Neural crest cell (in vitro differentiated cells): ENCODE data around the gene FBXW7. TPM values are rescaled to one million over a fixed set of nuclear protein-coding genes. Genes with fewer than 3 reads are reported as not detected.

ENCODE experiments used
- DNase-seq: peaks from one replicate; pipeline ENCODE4 v3.0.0; 2021; ENCODE audit warnings: low read depth, mixed read lengths, low spot score
- H3K27ac Mint-ChIP-seq: one replicate; pipeline ENCODE4 v1.8.0; 2021; ENCODE audit warnings: mild to moderate bottlenecking, mixed read lengths; ENCODE audit not compliant: unreplicated experiment
- H3K27me3 Mint-ChIP-seq: 2 replicates; pipeline ENCODE4 v1.8.0; 2021; ENCODE audit warnings: low read depth, mild to moderate bottlenecking, mixed read lengths
- H3K36me3 Mint-ChIP-seq: 2 replicates; pipeline ENCODE4 v1.8.0; 2021; ENCODE audit warnings: low read depth, mild to moderate bottlenecking, mixed read lengths
- H3K4me1 Mint-ChIP-seq: 2 replicates; pipeline ENCODE4 v1.8.0; 2021; ENCODE audit warnings: mixed read lengths
- H3K4me3 Mint-ChIP-seq: one replicate; pipeline ENCODE4 v1.8.0; 2021; ENCODE audit warnings: mild to moderate bottlenecking, mixed read lengths
- H3K9me3 Mint-ChIP-seq: 2 replicates; pipeline ENCODE4 v1.8.0; 2021; ENCODE audit warnings: mixed read lengths
- total RNA-seq: library from RNA; stranded (reverse); gene quantifications from 2 replicates; pipeline ENCODE4 v1.2.1, GENCODE V29; 2021
- TF ChIP-seq, protein P1 (sequence below): fragments of 200-600 bp; sonication (generic); conservative IDR thresholded peaks from 2 replicates; pipeline ENCODE4 v1.5.0; 2021; ENCODE audit warnings: antibody characterized with exemption, mild to moderate bottlenecking

Gene FBXW7
- total RNA-seq, 1 donor from 2014 or later: 33.4 TPM

DNA sequence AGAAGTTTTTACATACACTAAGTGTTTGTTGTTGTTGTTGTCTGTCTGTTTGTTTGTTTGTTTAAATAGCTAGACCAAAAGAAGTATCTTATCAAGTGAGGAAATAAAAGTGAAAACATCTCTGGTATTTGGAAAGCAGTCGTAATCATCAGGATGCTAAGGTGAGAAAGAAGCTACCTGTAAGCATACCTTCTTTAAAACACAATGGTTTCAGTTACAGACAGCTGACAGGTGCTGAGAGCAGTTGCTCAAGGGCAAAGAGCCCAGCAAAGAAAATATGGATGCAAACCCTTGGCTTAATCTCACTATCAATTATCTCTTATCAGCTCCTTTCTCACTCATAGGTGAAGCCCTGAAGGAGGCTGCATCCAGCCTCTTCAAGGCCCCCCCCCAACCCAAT, 42.8 kb upstream of the FBXW7 start:
- no peak overlapping the region for H3K4me3 Mint-ChIP-seq
- H3K36me3 Mint-ChIP-seq: no peaks in the 10 kb centered on the region
- H3K27ac Mint-ChIP-seq: no peak overlapping the region
- no peaks in the 10 kb centered on the region for H3K27me3 Mint-ChIP-seq
- no peak for DNase-seq
- peaks cover 11% of the 10 kb centered on the region for H3K4me1 Mint-ChIP-seq
- TF ChIP-seq, protein P1, sequence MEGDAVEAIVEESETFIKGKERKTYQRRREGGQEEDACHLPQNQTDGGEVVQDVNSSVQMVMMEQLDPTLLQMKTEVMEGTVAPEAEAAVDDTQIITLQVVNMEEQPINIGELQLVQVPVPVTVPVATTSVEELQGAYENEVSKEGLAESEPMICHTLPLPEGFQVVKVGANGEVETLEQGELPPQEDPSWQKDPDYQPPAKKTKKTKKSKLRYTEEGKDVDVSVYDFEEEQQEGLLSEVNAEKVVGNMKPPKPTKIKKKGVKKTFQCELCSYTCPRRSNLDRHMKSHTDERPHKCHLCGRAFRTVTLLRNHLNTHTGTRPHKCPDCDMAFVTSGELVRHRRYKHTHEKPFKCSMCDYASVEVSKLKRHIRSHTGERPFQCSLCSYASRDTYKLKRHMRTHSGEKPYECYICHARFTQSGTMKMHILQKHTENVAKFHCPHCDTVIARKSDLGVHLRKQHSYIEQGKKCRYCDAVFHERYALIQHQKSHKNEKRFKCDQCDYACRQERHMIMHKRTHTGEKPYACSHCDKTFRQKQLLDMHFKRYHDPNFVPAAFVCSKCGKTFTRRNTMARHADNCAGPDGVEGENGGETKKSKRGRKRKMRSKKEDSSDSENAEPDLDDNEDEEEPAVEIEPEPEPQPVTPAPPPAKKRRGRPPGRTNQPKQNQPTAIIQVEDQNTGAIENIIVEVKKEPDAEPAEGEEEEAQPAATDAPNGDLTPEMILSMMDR: no peak
- no peaks in the 10 kb centered on the region for H3K9me3 Mint-ChIP-seq

DNA sequence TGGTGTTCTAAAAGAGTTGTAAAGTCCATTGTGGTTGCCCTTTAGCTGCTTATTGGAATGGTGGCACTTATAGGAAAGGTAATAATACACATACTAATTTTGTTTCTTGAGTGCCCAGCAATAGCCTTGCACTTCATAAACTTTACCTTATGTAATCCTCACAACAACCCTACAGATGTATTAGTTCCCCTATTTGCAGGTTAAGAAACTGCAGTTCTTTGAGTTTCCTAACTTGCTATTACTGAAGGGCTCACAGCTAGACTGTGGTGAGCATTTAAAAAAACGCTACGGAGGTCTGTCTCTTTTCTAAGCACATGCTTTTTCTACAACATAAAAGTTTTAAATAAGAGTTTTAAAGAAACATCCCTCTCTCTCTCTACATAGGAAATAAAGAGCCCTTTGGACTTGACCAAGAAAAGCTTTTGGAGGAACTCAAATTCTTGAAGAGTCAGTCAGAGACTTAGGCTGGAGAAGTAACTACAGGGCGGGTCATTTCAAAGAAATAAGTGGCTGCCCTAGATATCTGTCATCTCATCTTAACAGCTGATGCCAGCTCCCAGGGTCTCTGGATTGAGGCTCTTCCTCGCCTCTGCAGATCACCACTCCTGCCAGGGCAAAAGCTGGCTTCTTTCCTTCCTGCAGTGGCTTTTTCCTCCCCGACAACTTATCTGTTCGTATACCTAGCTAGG, 42.0 kb upstream of the FBXW7 start:
- Mint-ChIP-seq H3K36me3 (no peaks in the 10 kb centered on the region), H3K27me3 (no peaks in the 10 kb centered on the region), H3K9me3 (no peaks in the 10 kb centered on the region)

DNA sequence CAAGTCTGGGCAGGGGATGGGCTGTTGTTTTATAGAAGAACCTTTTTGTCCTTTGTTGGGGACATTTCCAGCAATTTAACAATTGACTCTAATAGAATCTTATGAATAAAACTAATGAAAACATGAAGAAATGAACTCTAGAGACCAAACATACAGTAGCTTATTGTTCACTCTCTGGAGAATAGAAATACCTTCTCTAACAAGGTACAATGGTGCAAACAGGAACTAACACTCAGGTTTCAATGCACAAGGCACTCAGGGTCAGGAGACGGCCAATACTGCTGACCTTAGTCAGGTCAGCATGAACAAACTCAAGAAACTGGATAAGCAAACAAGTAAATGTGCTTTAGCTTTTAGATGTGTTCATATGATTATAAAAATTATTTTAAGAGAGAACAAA, 39.6 kb upstream of the FBXW7 start:
- peaks cover 11% of the 10 kb centered on the region for H3K4me1 Mint-ChIP-seq
- no peak overlapping the region for H3K27ac Mint-ChIP-seq
- TF ChIP-seq, protein P1: no peak
- H3K9me3 Mint-ChIP-seq: no peaks in the 10 kb centered on the region
- no peaks in the 10 kb centered on the region for H3K27me3 Mint-ChIP-seq
- no peaks in the 10 kb centered on the region for H3K36me3 Mint-ChIP-seq
- DNase-seq: no peak
- H3K4me3 Mint-ChIP-seq: no peak overlapping the region

More for the DNA sequence above, 42.0 kb upstream of the FBXW7 start:
- TF ChIP-seq, protein P1: no peak
- Mint-ChIP-seq H3K27ac (no peak overlapping the region), H3K4me1 (peaks cover 11% of the 10 kb centered on the region), H3K4me3 (no peak overlapping the region)
- no peak for DNase-seq

DNA sequence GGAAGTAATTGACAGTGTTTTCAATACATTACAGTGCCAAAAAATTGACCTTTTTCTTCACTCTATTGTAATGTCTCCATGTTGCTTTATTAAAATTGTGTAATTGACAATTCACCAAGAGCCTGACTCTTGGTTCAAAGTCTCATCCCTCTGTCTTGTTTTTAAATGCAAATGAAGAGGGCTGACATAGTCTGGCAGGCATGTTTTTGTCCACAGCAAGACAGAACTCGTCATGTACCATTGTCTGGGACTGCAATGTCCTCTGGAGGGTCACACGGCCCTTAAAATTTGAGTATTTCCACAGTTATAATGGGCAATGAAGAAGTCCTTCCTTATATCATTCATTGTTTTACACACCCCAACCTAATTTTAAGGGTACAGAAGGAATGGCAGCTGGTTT, 38.0 kb upstream of the FBXW7 start:
- Mint-ChIP-seq H3K27me3 (no peaks in the 10 kb centered on the region), H3K4me3 (no peak overlapping the region), H3K27ac (no peak overlapping the region), H3K4me1 (peaks cover 11% of the 10 kb centered on the region), H3K9me3 (no peaks in the 10 kb centered on the region), H3K36me3 (no peaks in the 10 kb centered on the region)
- DNase-seq: no peak
- TF ChIP-seq, protein P1: no peak

DNA sequence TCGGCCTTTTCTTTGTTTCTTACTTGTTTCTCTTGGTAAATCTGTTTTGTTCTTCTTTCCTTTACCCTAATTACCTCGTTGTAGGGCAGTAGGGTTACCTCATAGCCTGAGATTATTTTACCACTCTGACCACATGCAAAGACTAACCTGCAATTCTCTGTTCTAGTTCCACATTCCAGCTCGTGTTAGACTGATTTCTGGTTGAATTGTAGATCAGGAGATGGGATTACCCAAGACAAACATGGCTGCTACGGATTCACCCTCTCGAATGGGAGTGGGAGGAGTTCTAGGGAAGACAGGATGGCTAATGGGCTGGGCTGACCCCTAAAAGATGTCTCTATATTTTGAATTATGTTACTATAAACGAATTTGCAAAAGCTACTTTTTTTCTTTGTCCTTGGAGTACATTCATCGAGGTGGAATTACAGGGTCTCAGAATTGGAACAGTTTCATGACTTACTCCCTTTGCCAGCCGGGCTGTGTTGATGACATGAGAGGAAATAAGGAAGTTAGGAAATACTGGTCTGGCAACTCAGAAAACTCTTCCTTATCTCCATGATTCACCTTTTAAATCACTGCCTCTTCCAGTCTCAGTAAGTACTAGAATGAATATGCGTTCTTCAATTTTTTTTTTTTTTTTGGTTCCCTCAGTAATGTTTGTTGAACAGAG, 36.7 kb upstream of the FBXW7 start:
- Mint-ChIP-seq H3K4me1 (peaks cover 11% of the 10 kb centered on the region), H3K9me3 (no peaks in the 10 kb centered on the region), H3K27ac (no peak overlapping the region), H3K36me3 (no peaks in the 10 kb centered on the region), H3K4me3 (no peak overlapping the region), H3K27me3 (no peaks in the 10 kb centered on the region)
- TF ChIP-seq, protein P1: no peak
- DNase-seq: no peak
